ENCODE results near the gene RAD17.
A peak's percentile ranks its signal among the peaks of the same experiment; 100 is the strongest.
"Not testable (repeated sequence)": the region's sequence is repeated elsewhere in the genome, so short reads cannot be mapped to it uniquely, and the experiment has no call there.

RAD17 gene

GRCh38 chr5:69374911-69375446 is 5.4 kb downstream of the RAD17 start:
- FAIRE-seq (no peak), DNase-seq (ENCODE audit: insufficient read length, low spot score) (no peak)

- FAIRE-seq (no peak), DNase-seq (ENCODE audit: insufficient read length, low spot score) (no peak)
Observed at GRCh38 chr5:69378376-69378775, 8.8 kb downstream of the RAD17 start.

GRCh38 chr5:69404659-69405330 is 35.2 kb downstream of the RAD17 start:
- DNase-seq (ENCODE audit: insufficient read length, low spot score) (no peak), FAIRE-seq (no peak)

- FAIRE-seq = no peak
Observed at GRCh38 chr5:69414885-69415583, 45.4 kb downstream of the RAD17 start, which contains the start of gene MARVELD2. MARVELD2 (plus strand) TSS chr5:69415116; CDS start chr5:69419386, 4,270 bp downstream.

GRCh38 chr5:69415584-69415958 is 46.0 kb downstream of the RAD17 start:
- no peak for FAIRE-seq

More at GRCh38 chr5:69414885-69415583, 45.4 kb downstream of the RAD17 start, which contains the start of gene MARVELD2:
- DNase-seq (ENCODE audit: insufficient read length, low spot score) = peak; percentile 26

GRCh38 chr5:69416180-69416579 is 46.6 kb downstream of the RAD17 start:
- DNase-seq (ENCODE audit: insufficient read length, low spot score) (no peak), FAIRE-seq (no peak)

More at GRCh38 chr5:69415584-69415958, 46.0 kb downstream of the RAD17 start:
- no peak for DNase-seq (ENCODE audit: insufficient read length, low spot score)

- DNase-seq (ENCODE audit: insufficient read length, low spot score) (no peak), FAIRE-seq (no peak)
Observed at GRCh38 chr5:69416699-69417098, 47.1 kb downstream of the RAD17 start.

GRCh38 chr5:69418554-69418953 is 48.9 kb downstream of the RAD17 start:
- no peak for FAIRE-seq
- DNase-seq (ENCODE audit: insufficient read length, low spot score) = no peak

- DNase-seq (ENCODE audit: insufficient read length, low spot score) (no peak), FAIRE-seq (no peak)
Observed at GRCh38 chr5:69431424-69432303, 62.0 kb downstream of the RAD17 start.

- FAIRE-seq = no peak
- no peak for DNase-seq (ENCODE audit: insufficient read length, low spot score)
Observed at GRCh38 chr5:69432412-69433206, 63.0 kb downstream of the RAD17 start.

GRCh38 chr5:69435276-69435884 is 65.8 kb downstream of the RAD17 start:
- not testable (repeated sequence) for FAIRE-seq; DNase-seq (ENCODE audit: insufficient read length, low spot score)

GRCh38 chr5:69444127-69444754 is 74.6 kb downstream of the RAD17 start:
- DNase-seq (ENCODE audit: insufficient read length, low spot score) = no peak
- no peak for FAIRE-seq

- FAIRE-seq (no peak), DNase-seq (ENCODE audit: insufficient read length, low spot score) (no peak)
Observed at GRCh38 chr5:69449511-69449910, 79.9 kb downstream of the RAD17 start.

- FAIRE-seq (no peak), DNase-seq (ENCODE audit: insufficient read length, low spot score) (peak; percentile 49)
Observed at GRCh38 chr5:69450116-69450515, 80.5 kb downstream of the RAD17 start.

- not testable (repeated sequence) for DNase-seq (ENCODE audit: insufficient read length, low spot score); FAIRE-seq
Observed at GRCh38 chr5:69450527-69450926, 80.9 kb downstream of the RAD17 start.

GRCh38 chr5:69451941-69452647 is 82.5 kb downstream of the RAD17 start:
- no peak for FAIRE-seq
- no peak for DNase-seq (ENCODE audit: insufficient read length, low spot score)

- not testable (repeated sequence) for FAIRE-seq; DNase-seq (ENCODE audit: insufficient read length, low spot score)
Observed at GRCh38 chr5:69453487-69453886, 83.9 kb downstream of the RAD17 start.

GRCh38 chr5:69454460-69455249 is 85.0 kb downstream of the RAD17 start:
- DNase-seq (ENCODE audit: insufficient read length, low spot score) (no peak), FAIRE-seq (no peak)
